ENCODE data around the gene SAP30L.

SAP30L gene

GRCh38 chr5:154419236-154419635, 26.6 kb upstream of the SAP30L start:
- no peak for DNase-seq (ENCODE audit: low read depth in 2 of 2, low spot score in 1 of 2)

- no peak for DNase-seq (ENCODE audit: low read depth in 2 of 2, low spot score in 1 of 2)
Measured at GRCh38 chr5:154421868-154422267, 23.9 kb upstream of the SAP30L start.

GRCh38 chr5:154422298-154422697, 23.5 kb upstream of the SAP30L start:
- DNase-seq (ENCODE audit: low read depth in 2 of 2, low spot score in 1 of 2), result no peak

- no peak for DNase-seq (ENCODE audit: low read depth in 2 of 2, low spot score in 1 of 2)
Measured at GRCh38 chr5:154428208-154428607, 17.6 kb upstream of the SAP30L start.

GRCh38 chr5:154429341-154429740, 16.5 kb upstream of the SAP30L start:
- DNase-seq (ENCODE audit: low read depth in 2 of 2, low spot score in 1 of 2), result no peak

- DNase-seq (ENCODE audit: low read depth in 2 of 2, low spot score in 1 of 2), result no peak
Measured at GRCh38 chr5:154430466-154430865, 15.3 kb upstream of the SAP30L start.

- DNase-seq (ENCODE audit: low read depth in 2 of 2, low spot score in 1 of 2), result no peak
Measured at GRCh38 chr5:154430961-154431630, 14.7 kb upstream of the SAP30L start.

- no peak for DNase-seq (ENCODE audit: low read depth in 2 of 2, low spot score in 1 of 2)
Measured at GRCh38 chr5:154435226-154435625, 10.6 kb upstream of the SAP30L start.

- DNase-seq (ENCODE audit: low read depth in 2 of 2, low spot score in 1 of 2), result no peak
Measured at GRCh38 chr5:154437281-154437965, 8.4 kb upstream of the SAP30L start.

GRCh38 chr5:154440540-154440939, 5.3 kb upstream of the SAP30L start:
- DNase-seq (ENCODE audit: low read depth in 2 of 2, low spot score in 1 of 2), result no peak

GRCh38 chr5:154442801-154443200, 3.0 kb upstream of the SAP30L start:
- DNase-seq (ENCODE audit: low read depth in 2 of 2, low spot score in 1 of 2), result no peak

- DNase-seq (ENCODE audit: low read depth in 2 of 2, low spot score in 1 of 2), result no peak
Measured at GRCh38 chr5:154444556-154445421, 1.0 kb upstream of the SAP30L start.

GRCh38 chr5:154446195-154447088, 645 bp downstream of the SAP30L start:
- no peak for DNase-seq (ENCODE audit: low read depth in 2 of 2, low spot score in 1 of 2)

GRCh38 chr5:154447089-154447725, 1.4 kb downstream of the SAP30L start:
- no peak for DNase-seq (ENCODE audit: low read depth in 2 of 2, low spot score in 1 of 2)

- no peak for DNase-seq (ENCODE audit: low read depth in 2 of 2, low spot score in 1 of 2)
Measured at GRCh38 chr5:154449786-154450185, 4.0 kb downstream of the SAP30L start.

GRCh38 chr5:154451957-154452356, 6.2 kb downstream of the SAP30L start:
- DNase-seq (ENCODE audit: low read depth in 2 of 2, low spot score in 1 of 2), result no peak

- no peak for DNase-seq (ENCODE audit: low read depth in 2 of 2, low spot score in 1 of 2)
Measured at GRCh38 chr5:154455585-154455984, 9.8 kb downstream of the SAP30L start.

- DNase-seq (ENCODE audit: low read depth in 2 of 2, low spot score in 1 of 2), result no peak
Measured at GRCh38 chr5:154456540-154456939, 10.7 kb downstream of the SAP30L start.

- no peak for DNase-seq (ENCODE audit: low read depth in 2 of 2, low spot score in 1 of 2)
Measured at GRCh38 chr5:154459015-154459414, 13.2 kb downstream of the SAP30L start.

- DNase-seq (ENCODE audit: low read depth in 2 of 2, low spot score in 1 of 2), result no peak
Measured at GRCh38 chr5:154460172-154460571, 14.4 kb downstream of the SAP30L start.
